Left ventricle myocardium superior (tissue), 1 donor: ENCODE measurements around the gene HDAC6. TPM values are rescaled to one million over a fixed set of nuclear protein-coding genes. Genes with fewer than 3 reads are reported as not detected.
"Not testable (repeated sequence)": the region's sequence is repeated elsewhere in the genome, so short reads cannot be mapped to it uniquely, and the experiment has no call there.

Experiments used
- ATAC-seq: fragments of 200-7000 bp; cut with Tn5 transposase; one replicate; pipeline ENCODE4 v1.9.1; 2020; ENCODE audit warnings: mild to moderate bottlenecking, moderate library complexity
- DNase-seq: peaks from one replicate; pipeline ENCODE4 v3.0.0-alpha.2; 2020
- intact Hi-C: fragments of 100-400 bp; cut with micrococcal nuclease; formaldehyde crosslinking; loops from one replicate; pipeline ENCODE4 v1.11.0; 2022
- total RNA-seq: library from RNA; stranded (reverse); fragmentation: NEBNext Ultra II Directional; extraction: Animal tissue kit (Norgen Biotek cat#: 25700); gene quantifications from one replicate; pipeline ENCODE4 v1.2.1, GENCODE V29; 2021
- donor health status: DM: no; HTN: yes; CAD: no; lungs with severe emphysema.

Gene HDAC6
- total RNA-seq, 1 donor from 2014 or later, result 44.4 TPM

DNA sequence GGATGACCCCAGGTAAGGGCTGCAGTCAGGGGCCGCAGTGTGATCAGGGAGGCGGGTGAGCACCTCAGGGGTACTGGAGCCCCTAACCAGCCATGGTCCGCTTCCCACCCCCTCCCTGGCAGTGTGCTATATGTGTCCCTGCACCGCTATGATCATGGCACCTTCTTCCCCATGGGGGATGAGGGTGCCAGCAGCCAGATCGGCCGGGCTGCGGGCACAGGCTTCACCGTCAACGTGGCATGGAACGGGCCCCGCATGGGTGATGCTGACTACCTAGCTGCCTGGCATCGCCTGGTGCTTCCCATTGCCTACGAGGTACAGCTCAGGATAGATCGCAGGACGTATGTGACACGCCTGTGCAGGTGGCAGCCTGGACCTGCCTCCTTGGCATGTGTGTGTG lies 16.2 kb downstream of the HDAC6 start:
- DNase-seq (no peak), ATAC-seq (no peak)
- intact Hi-C loops, result no loop called here

DNA sequence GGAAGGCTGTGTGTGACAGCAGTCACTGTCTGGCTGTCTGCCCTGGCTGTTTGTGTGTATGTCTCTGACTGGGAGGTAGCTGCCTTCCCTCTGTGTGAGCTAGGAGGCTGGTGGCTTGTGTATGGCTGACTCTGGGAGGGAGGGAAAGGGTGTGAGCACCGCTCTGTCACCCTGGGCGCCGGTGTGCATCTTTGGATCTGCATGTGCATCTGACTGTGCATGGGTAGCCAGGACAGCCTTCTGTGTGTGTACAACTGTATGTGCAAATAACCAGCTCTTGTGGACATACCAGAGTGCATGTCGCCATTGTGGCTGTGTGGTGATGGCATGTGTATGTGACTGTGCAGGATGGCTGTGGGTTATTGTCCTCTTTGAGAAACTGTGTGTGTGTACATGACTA lies 17.0 kb downstream of the HDAC6 start:
- intact Hi-C loops, result no loop called here
- no peak for ATAC-seq
- DNase-seq, result no peak

DNA sequence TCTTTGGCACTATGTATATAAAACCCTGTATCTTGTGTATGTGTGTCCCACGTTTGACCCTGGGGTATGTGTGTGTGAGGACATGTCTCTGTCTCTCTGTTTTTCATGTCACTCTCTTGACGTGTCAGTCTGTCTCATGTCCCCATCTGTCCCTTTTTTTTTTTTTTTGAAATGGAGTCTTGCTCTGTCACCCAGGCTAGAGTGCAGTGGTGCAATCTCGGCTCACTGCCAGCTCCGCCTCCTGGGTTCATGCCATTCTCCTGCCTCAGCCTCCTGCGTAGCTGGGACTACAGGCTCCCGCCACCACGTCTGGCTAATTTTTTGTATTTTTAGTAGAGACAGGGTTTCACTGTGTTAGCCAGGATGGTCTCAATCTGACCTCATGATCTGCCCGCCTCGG lies 17.5 kb downstream of the HDAC6 start:
- DNase-seq, intact Hi-C loops, ATAC-seq: not testable (repeated sequence)

DNA sequence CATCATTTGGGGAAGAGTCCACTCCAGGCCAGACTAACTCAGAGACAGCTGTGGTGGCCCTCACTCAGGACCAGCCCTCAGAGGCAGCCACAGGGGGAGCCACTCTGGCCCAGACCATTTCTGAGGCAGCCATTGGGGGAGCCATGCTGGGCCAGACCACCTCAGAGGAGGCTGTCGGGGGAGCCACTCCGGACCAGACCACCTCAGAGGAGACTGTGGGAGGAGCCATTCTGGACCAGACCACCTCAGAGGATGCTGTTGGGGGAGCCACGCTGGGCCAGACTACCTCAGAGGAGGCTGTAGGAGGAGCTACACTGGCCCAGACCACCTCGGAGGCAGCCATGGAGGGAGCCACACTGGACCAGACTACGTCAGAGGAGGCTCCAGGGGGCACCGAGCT lies 21.2 kb downstream of the HDAC6 start:
- no peak for ATAC-seq
- no peak for DNase-seq
- intact Hi-C loops, result no loop called here

DNA sequence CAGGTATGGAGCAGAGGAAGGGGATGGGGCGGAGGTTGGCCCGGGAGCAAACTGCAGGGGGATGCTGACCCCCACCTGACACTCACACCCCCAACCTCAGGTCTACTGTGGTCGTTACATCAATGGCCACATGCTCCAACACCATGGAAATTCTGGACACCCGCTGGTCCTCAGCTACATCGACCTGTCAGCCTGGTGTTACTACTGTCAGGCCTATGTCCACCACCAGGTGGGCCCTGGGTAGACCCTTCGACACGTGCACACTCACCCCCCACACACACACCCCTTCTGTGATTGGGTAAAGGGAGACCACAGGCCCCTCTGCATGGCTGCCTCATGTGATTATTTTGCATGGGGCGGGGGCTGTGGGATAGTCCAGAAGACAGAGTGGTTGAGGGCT lies 22.2 kb downstream of the HDAC6 start:
- DNase-seq (no peak), ATAC-seq (no peak)
- intact Hi-C loops, result no loop called here

DNA sequence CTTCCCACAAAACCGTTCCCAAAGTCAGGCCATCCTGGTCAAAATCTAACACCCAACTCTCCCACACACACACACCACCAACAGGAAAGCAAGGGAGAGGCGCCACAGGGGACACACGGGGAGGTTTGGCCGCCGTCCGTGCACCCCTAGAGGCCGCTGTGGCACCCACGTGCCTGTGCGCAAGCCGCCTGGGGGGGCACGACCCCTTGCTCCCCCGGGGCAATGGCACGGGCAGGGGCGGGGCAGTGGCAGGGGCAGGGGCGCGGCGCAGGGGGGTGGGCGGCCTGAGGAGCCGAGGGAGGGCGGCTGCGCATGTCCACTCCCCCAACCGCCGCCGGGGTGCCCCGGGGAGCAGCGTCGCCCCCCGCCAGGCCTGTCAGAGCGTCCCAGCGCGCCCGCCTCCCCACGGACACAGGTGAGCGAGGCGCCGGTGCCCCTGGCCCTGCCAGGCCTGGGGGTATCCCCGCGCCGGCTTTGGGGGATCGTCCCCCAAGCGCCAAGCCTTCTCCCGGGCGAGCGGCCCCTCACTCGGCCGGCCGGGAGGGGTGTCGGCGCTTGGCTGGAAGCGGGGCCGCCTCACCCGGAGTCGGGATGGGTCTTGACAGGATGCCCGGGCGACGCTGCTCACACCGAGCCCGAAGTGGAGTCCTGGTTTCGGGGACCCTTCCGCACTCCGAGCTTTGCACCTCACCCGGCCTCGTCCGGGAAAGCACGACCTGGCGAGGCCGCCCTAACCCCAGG lies 24.4 kb downstream of the HDAC6 start, which contains the start of gene ERAS:
ERAS (plus strand) TSS at position 379 of the 741 bp plus-strand sequence. CDS start 2,611 bp downstream, outside the sequence.
- ATAC-seq (no peak), DNase-seq (no peak)

DNA sequence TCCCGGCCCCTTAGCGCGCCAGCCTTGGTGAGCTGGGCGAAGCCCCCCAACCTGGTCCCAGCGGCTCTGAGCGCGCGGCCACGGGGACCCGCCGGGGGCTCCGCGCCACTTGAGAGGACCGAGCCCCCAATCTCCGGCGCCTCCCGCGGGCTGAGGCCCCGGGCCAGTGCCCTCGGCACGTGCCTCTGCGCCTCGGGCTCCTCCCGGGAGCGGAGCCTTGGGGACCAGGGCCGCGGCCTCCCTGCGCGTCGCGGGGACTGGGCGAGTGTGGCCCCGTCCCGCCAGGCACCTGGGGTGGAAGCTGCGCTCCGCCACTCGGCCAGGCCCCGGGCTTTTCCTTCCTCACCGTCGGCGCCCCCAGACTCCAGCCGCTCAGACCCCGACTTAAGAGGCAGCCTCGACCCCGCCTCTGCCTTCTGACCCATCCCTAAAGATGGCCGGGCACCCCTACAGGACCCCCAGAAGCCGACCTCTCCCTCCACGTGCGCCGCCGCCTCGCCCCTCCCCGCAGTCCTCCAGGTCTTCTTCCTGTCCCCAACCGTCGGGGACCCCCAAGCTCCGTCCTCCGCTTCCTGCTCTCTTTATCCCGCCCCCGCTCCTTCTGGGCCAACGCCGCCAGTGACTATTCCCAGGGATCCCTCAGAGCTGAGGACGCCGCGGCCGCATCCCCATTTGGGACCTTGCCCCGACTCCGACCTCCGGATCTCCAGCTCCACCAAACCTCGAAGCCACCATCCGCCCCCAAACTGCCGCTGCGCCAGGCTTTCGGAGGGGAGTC lies 25.2 kb downstream of the HDAC6 start:
- DNase-seq, result no peak
- no peak for ATAC-seq
- intact Hi-C loops, result no loop called here

More for the DNA sequence above, 24.4 kb downstream of the HDAC6 start, which contains the start of gene ERAS:
- intact Hi-C loops, result no loop called here

DNA sequence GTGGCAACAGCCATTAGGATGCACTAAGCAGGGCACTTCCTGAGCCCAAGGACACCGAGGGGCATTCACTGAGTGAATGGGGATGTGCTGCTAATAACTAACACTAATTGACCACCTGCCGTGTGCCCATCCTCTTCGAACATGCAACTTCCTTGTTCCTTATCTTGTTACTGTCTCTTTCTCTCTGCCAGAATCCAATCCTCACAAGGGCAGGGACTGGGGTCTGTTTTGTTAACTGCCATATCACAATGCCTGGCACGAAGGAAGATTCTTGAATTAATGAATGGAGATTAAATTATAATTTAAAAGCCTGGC lies 25.7 kb downstream of the HDAC6 start:
- intact Hi-C loops, result no loop called here
- DNase-seq, result no peak
- ATAC-seq, result no peak

DNA sequence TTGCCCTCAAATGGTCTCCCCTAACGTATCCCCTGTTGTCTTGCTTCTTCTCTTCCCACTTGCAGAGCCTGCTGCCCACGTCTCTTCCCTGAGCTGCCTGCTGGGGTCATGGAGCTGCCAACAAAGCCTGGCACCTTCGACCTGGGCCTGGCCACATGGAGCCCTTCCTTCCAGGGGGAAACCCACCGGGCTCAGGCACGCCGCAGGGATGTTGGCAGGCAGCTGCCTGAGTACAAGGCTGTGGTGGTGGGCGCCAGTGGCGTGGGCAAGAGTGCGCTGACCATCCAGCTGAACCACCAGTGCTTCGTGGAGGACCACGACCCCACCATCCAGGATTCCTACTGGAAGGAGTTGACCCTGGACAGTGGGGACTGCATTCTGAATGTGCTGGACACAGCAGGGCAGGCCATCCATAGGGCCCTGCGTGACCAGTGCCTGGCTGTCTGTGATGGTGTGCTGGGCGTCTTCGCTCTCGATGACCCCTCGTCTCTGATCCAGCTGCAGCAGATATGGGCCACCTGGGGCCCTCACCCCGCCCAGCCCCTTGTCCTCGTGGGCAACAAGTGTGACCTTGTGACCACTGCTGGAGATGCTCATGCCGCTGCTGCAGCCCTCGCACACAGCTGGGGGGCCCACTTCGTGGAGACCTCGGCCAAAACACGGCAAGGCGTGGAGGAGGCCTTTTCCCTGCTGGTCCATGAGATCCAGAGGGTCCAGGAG lies 27.3 kb downstream of the HDAC6 start:
- no peak for DNase-seq
- ATAC-seq, result no peak
- intact Hi-C loops, result no loop called here

DNA sequence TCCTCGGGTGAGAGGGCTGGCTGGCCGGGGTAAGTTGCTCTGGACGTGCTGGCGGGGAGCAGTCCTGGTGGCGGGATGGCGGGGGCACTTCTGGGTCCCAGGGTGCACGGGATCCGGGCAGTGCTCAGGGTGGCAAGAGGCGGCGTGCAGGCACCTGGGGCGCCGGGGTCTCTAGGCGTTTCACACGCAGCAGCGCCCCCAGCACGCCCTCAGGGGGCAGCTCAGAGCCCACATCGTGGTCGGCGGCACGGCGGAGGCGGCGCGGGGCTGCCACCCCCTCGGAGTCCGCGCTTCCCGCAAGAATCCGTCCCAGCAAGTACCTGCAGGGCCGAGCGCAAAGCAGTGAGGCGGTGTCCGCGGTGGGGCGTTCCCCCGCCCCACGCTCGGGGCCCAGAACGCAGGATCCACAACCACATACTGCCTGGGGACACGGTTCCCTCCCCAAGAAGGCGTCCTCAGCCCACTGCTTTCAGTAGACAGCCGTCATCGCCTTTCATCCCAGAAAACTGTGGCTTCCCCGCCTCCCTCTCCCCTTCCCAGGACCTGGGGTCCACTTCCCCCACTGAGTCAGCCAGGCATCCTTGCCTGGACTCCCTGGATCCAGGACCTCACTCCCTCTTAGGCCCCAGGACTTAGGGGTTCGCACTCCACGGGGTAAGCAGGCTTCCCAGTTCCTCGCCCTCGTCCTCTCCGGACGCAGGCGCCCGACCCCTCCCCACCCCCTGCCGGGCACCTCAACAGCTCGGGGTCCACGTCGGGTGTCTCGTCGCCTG lies 29.5 kb downstream of the HDAC6 start:
- ATAC-seq, result no peak
- intact Hi-C loops, result no loop called here

DNA sequence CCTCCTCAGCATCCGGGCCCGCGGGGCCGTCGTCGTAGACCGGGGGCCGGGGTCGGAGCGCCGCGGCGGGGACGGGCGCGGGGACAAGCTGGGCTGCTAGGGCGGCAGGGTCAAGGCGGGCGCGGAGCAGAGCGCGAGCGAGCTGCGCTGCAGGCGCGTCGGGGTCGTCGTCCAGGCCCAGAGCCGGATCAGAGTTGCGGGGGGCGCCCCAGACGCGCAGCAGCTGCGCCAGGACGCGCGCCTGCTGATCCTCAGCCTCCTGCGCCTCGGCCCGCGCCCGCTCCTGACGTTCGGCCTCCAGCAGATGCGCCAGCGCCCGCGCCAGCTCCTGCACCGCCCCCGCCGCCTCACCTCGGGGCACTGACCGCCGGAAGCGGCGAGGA lies 30.0 kb downstream of the HDAC6 start:
- DNase-seq (no peak), ATAC-seq (no peak)
- intact Hi-C loops, result no loop called here

More for the DNA sequence above, 29.5 kb downstream of the HDAC6 start:
- DNase-seq, result no peak

DNA sequence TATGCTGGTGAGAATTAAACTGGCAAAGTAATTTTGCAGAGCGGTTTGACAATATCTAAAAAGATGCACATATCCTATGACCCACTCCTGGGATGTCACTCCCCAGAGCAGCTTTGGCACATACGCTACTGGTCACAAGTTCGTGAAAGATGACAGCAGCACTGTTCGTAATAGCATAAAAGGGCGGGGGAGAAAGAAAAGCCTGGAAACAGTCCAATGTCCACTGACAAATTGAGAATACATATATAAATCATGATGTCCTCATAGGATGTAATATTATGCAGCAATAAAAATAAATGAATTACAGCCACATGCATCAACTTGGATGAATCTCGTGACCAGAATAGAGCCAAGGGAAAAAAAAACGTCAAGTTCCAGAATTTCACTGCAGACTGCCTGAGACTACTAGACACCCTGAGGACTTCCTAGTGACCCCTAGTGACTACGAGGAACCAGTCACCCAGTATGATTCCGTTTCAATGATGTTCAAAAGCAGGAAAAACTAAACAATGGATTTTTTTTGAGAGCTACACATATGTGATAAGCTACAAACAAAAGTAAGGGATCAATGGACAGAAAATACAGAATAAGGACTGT lies 31.8 kb downstream of the HDAC6 start:
- ATAC-seq (no peak), DNase-seq (no peak)
- intact Hi-C loops, result no loop called here

DNA sequence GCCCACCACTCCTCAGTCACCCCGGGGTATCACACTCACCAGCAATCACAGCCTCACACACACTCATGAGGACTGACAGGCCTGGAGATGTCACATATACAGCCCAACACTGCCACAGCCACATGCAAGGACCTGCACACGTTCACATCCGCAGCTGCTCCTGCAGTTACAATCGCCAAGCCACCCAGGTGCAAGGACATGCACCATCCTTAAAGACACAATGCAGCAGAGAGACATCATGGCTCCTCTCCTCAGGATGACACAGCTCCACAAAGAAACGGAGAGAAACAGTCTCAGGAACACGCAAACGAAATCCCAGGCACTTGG lies 32.5 kb downstream of the HDAC6 start:
- DNase-seq (no peak), ATAC-seq (no peak)
- intact Hi-C loops, result no loop called here

DNA sequence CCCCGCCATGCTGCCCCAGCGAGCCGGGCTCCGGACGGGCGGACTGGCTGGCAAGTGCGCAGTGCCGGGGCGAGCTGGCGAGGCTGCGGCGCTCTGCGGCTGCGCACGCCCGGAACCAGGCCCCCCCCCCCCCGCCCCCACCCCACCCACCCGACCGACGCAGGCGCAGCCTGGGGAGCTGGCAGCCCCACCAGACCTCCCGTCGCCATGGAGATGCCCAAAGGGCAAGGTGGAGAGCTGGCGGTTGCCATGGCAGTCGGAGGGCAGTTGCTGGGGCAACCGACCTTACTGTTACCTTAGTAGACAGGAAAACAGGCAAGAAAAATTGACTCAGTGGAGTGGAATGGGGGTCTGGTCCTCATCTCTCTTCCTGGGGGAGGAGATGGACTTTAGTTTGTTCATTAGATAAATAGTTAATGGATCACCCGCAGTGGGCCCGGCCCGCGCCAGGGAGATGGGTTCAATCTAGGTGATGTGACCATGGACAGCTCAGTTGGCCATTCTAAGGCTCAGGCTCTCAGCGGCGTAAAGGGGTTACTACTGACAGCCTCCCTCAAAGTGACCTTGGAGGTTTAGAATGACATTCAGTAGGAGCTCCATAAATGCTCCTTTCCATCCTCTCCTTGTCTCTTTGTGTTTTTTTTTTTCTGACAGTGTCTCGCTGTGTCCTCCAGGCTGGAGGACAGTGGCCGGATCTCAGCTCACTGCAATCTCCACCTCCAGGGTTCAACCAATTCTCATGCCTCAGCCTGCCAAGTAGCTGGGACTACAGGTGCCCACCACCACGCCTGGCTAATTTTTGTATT lies 33.9 kb downstream of the HDAC6 start, which contains the start of gene PCSK1N:
PCSK1N (minus strand) TSS at position 87 of the 806 bp plus-strand sequence; CDS start at position 9, 78 bp downstream.
- intact Hi-C loops, result no loop called here
- ATAC-seq, result no peak
- no peak for DNase-seq

DNA sequence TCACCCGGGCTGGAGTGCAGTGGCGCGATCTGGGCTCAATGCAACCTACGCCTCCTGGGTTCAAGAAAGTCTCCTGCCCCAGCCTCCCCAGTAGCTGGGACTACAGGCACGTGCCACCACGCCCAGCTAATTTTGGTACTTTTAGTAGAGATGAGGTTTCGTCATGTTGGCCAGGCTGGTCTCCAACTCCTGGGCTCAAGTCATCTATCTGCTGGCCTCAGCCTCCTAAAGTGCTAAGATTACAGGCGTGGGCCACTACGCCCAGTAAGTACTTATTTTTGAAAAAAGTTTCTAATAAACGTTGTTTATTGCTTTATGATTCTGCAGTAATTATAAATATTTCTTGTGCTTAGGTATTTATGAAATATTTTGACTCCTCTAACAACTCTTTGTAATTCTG lies 37.8 kb downstream of the HDAC6 start:
- intact Hi-C loops, result no loop called here
- DNase-seq (no peak), ATAC-seq (no peak)

DNA sequence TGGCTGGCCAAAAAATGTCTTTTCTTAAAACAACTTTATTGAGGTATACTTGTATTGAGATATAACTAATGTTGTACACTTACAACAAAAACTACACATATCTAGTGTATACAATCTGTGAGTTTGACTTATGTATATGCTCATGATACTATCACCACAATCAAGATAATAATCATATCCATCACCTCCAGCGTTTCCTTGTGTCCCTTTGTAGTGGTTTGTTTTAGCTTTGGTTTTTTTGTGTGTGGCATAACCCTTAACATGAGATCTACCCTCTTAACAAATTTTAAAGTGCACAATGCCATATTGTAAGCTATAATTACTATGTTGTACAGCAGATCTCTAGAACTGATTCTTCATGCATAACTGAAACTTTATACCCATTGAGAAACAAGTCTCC lies 47.0 kb downstream of the HDAC6 start:
- no peak for ATAC-seq
- intact Hi-C loops, result no loop called here

DNA sequence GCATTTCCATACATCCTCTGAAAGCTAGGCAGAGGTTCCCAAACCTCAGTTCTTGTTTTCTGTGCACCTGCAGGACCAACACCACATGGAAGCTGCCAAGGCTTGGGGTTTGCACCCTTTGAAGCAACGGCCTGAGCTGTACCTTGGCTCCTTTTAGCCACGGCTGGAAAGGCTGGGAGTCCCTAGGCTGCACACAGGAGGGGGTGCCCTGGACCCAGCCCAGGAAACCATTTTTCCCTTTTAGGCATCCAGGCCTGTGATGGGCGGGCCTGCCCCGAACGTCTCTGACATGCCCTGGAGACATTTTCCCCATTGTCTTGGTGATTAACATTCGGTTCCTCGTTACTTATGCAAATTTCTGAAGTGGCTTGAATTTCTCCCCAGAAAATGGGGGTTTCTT lies 51.0 kb downstream of the HDAC6 start:
- intact Hi-C loops, result no loop called here
- DNase-seq, result no peak
- no peak for ATAC-seq

More for the DNA sequence above, 47.0 kb downstream of the HDAC6 start:
- DNase-seq, result no peak

DNA sequence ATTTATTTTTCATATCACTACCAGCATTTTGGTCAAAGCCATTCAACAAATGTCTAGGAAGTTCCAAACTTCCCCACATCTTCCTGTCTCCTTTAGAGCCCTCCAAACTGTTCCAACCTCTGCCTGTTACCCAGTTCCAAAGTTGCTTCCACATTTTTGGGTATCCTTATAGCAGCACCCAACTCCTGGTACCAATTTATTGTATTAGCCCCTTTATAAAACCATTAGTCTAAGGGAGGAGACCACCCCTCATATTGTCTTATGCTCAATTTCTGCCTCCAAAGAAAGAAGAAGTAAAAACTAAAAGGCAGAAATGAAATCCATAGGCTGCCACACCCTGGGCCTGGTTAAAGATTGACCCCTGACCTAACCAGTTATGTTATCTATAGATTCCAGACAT lies 51.6 kb downstream of the HDAC6 start:
- intact Hi-C loops, ATAC-seq, DNase-seq: not testable (repeated sequence)
